Adrenal gland (tissue), 19 donors: ENCODE data around the gene OSBPL6. TPM values are rescaled to one million over a fixed set of nuclear protein-coding genes. Genes with fewer than 3 reads are reported as not detected.
"Not testable (repeated sequence)": the region's sequence is repeated elsewhere in the genome, so short reads cannot be mapped to it uniquely, and the experiment has no call there.

Experiments
- DNase-seq, 7 donors: peaks; one replicate each; pipeline ENCODE4 v3.0.0-alpha.2; 2019 to 2020
- H3K27ac ChIP-seq, 5 donors: fragments of 200-600 bp; sonication (generic) in 4 of 5; 1 replicate in 3 of 5; 2 replicates in 2 of 5; pipeline versions ENCODE4 v1.5.1 to v1.8.0; 2016 to 2020; ENCODE audit warnings: mild to moderate bottlenecking in 1 of 5
- H3K27me3 ChIP-seq: fragments of 200-600 bp; 2 replicates; pipeline ENCODE4 v1.8.0; 2021
- H3K36me3 ChIP-seq, 2 donors: fragments of 200-600 bp; replicated peaks in 1 of 2; 1 replicate in 1 of 2; 2 replicates in 1 of 2; pipeline versions ENCODE4 v1.5.1 to v1.8.0; 2018 to 2022
- H3K4me1 ChIP-seq, 2 donors: fragments of 200-600 bp; replicated peaks in 1 of 2; 1 replicate in 1 of 2; 2 replicates in 1 of 2; pipeline versions ENCODE4 v1.5.1 to v1.8.0; 2018 to 2021
- H3K4me3 ChIP-seq, 4 donors: fragments of 200-600 bp; sonication (generic) in 3 of 4; one replicate each; pipeline ENCODE4 v1.5.1; 2016 to 2018
- H3K9me3 ChIP-seq, 3 donors: fragments of 200-600 bp; sonication (generic) in 1 of 3; replicated peaks in 1 of 3; 1 replicate in 2 of 3; 2 replicates in 1 of 3; pipeline versions ENCODE4 v1.5.1 to v1.8.0; 2016 to 2021
- POLR2A ChIP-seq, 2 donors: fragments of 450-650 bp; IDR thresholded peaks; one replicate each; pipeline ENCODE4 v1.6.1; 2017; ENCODE audit warnings: antibody characterized with exemption in 2 of 2, mild to moderate bottlenecking in 2 of 2, moderate library complexity in 1 of 2
- WGBS, 4 donors: extraction: QIAGEN DNeasy Blood & Tissue Kit in 2 of 4; methylation state at CpG; one replicate each; pipeline versions ENCODE4 v1.1.5 to v1.1.7; 2013 to 2017; 5-methylcytosine and 5-hydroxymethylcytosine counted together
- intact Hi-C, 2 donors: fragments of 100-400 bp; cut with DNase I; formaldehyde crosslinking; loops; one replicate each; pipeline versions ENCODE4 v1.14.1 to v1.15.0; 2022 to 2023
- long read RNA-seq, 10 donors: library from polyadenylated mRNA in 3 of 10; unstranded in 2 of 10; stranded (forward) in 1 of 10; transcript quantifications; one replicate each; pipeline ENCODE4 v2.0.0 and lab custom pipeline, GENCODE V29; 2021 to 2026
- polyA plus RNA-seq, 3 donors: library from polyadenylated mRNA; stranded (reverse); fragments of 200-250 nt in 2 of 3; fragments of 350-450 nt in 1 of 3; fragmentation: Illumina TruSeq in 1 of 3; extraction: RNeasy Lipid Tissue Mini Kit (QIAGEN cat#74804) in 1 of 3; gene quantifications; one replicate each; pipeline ENCODE4 v1.2.3, GENCODE V29; 2013 to 2014
- total RNA-seq, 9 donors: library from RNA; depleted of rRNA in 4 of 9; stranded (reverse); fragments of >200 nt in 4 of 9; fragments of 120-200 nt in 1 of 9; fragmentation: NEBNext Ultra II Directional in 1 of 9; extraction: Animal tissue kit (Norgen Biotek cat#: 25700) in 1 of 9; gene quantifications; one replicate each; pipeline versions ENCODE4 v1.1.0 to v1.2.4, GENCODE V29; 2013 to 2023
- TF ChIP-seq, protein P1 (sequence below), 6 experiments: fragments of 450-650 bp in 4 of 6; fragments of 200-600 bp in 2 of 6; sonication (generic) in 1 of 6; IDR thresholded peaks; 1 replicate in 5 of 6; 2 replicates in 1 of 6; pipeline versions ENCODE4 v1.5.1 to v1.8.0; 2016 to 2021; ENCODE audit warnings: antibody characterized with exemption in 6 of 6, mild to moderate bottlenecking in 2 of 6, moderate library complexity in 1 of 6
- donor health status: healthy with polysubstance abuse.
- donor health status: Bipolar disorder and iron deficiency.
- donor health status: DM: yes; HTN: yes; CAD: no.
- donor health status: DM: no; HTN: no; CAD: no.
- donor health status: DM: no; HTN: no; CAD: no.
- donor health status: DM: yes; HTN: yes; CAD: no.

Gene OSBPL6
- total RNA-seq = 10 to 100 TPM in 1 of 9 donors, 1 to 10 TPM in 2, under 1 TPM in 5, not detected in 1; 0.16 to 12.0 (median 0.53) TPM
- polyA plus RNA-seq = 1 to 10 TPM in 2 of 3 donors, under 1 TPM in 1; 0.98 to 5.1 (median 1.2) TPM
- long read RNA-seq, donor 1 = 0 reads
- long read RNA-seq, donor 2 = 0 reads
- long read RNA-seq, donor 3 = 0 reads
- long read RNA-seq, donor 4, full-length matches to known transcripts = 1 of 1 reads
- long read RNA-seq, donor 4, partial matches to known transcripts = 0 of 1 reads
- long read RNA-seq, donor 4, other reads (novel, unspliced or antisense) = 0 of 1 reads
- long read RNA-seq, donor 5, partial matches to known transcripts = 0 of 1 reads
- long read RNA-seq, donor 5, other reads (novel, unspliced or antisense) = 1 of 1 reads
- long read RNA-seq, donor 6, partial matches to known transcripts = 0 of 1 reads
- long read RNA-seq, donor 6, other reads (novel, unspliced or antisense) = 1 of 1 reads
- long read RNA-seq, donor 7 = 0 reads
- long read RNA-seq, donor 8, partial matches to known transcripts = 0 of 1 reads
- long read RNA-seq, donor 8, other reads (novel, unspliced or antisense) = 0 of 1 reads
- long read RNA-seq, donor 9 = 0 reads
- long read RNA-seq, donor 10 = 0 reads

DNA sequence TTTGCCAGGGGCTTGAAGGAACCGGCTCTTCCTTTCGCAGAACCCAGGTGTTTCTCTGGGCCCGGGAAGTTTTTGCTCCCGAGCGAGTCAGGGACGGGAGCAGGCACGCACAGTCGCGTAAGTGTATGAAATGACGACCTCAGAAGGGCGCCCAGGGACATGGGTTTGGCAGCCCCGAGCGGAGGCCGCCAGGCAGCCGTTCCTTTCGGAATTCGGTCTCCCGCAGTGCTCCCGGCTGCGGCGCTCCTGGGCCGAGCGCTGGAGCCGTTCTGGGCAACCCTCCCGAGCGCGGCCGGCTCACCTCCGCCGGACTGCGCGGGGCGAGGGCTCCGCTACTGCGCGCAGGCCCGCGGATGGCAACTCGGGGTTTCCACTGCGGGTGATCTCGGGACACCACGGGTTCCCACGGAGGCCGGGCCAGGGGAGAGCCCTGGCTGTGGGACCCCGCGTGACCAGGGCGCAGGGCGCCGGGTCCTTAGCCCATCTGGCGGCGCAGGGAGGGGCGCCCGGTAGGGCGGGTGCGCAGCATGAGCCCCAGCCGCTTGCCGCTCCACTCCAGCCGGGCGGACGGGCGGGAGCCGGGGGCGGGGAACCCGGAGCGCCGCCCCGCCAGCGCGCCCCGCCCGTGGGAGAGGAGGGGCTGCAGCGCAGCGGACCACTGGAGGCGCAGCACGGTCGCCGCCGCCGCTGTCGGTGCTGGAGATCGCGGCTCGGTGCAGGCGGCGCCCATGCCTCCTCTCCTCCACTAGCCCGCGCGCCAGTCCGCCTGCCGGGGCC, at the start of gene OSBPL6:
Gene OSBPL6, plus strand, starts transcription at position 690 of the 777 bp plus-strand sequence. CDS start 111,673 bp downstream, outside the sequence.
- H3K9me3 ChIP-seq = no peaks in the 10 kb centered on the region
- H3K27ac ChIP-seq = peak within 1 kb of the TSS in 4 of 5 donors; percentile 51 to 79 (median 65)
- H3K4me1 ChIP-seq = peaks cover 13 to 16% of the 10 kb centered on the region in 2 donors
- H3K36me3 ChIP-seq = no peaks in the 10 kb centered on the region
- peaks cover 12% of the 10 kb centered on the region for H3K27me3 ChIP-seq
- intact Hi-C loops = no loop called here
- TF ChIP-seq POLR2A (IDR thresholded peaks at IDR 0.05) = peak; percentile 12 to 44
- TF ChIP-seq, protein P1, sequence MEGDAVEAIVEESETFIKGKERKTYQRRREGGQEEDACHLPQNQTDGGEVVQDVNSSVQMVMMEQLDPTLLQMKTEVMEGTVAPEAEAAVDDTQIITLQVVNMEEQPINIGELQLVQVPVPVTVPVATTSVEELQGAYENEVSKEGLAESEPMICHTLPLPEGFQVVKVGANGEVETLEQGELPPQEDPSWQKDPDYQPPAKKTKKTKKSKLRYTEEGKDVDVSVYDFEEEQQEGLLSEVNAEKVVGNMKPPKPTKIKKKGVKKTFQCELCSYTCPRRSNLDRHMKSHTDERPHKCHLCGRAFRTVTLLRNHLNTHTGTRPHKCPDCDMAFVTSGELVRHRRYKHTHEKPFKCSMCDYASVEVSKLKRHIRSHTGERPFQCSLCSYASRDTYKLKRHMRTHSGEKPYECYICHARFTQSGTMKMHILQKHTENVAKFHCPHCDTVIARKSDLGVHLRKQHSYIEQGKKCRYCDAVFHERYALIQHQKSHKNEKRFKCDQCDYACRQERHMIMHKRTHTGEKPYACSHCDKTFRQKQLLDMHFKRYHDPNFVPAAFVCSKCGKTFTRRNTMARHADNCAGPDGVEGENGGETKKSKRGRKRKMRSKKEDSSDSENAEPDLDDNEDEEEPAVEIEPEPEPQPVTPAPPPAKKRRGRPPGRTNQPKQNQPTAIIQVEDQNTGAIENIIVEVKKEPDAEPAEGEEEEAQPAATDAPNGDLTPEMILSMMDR (IDR thresholded peaks at IDR 0.05) = peak in 3 of 6 experiments; percentile 28 to 38 (median 32)
- WGBS, 4 donors = 0 to 1% (median 0%) methylated on average over 2 to 90 of the region's 90 CpGs
- H3K4me3 ChIP-seq = peak within 1 kb of the TSS; percentile 46 to 74 (median 60)
- DNase-seq = peak; percentile 56 to 82 (median 73)

DNA sequence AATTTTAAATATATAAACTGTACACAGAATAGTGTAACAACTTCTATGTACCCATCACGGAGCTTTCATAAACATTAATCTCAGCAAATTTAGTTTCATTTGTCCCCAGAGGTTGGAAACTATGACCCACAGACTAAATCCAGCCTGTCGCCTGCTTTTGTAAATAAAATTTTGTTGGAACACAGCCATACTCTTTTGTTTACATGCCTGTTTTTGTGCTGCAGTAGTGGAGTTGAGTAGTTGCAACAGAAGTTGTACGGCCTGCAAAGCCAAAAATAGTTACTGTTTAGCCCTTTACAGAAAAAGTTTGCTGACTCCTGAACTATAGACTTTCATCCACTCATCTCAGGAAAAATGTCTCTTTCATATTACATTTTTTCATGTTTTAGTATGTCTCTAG, 42.3 kb upstream of the OSBPL6 start:
- DNase-seq = no peak
- Histone ChIP-seq H3K4me1 (no peaks in the 10 kb centered on the region), H3K27me3 (no peaks in the 10 kb centered on the region), H3K9me3 (no peaks in the 10 kb centered on the region), H3K4me3 (no peak overlapping the region), H3K36me3 (no peaks in the 10 kb centered on the region), H3K27ac (no peak overlapping the region)
- TF ChIP-seq POLR2A (IDR thresholded peaks at IDR 0.05) = no peak
- TF ChIP-seq, protein P1 (IDR thresholded peaks at IDR 0.05) = no peak
- WGBS, 4 donors = 29 to 48% (median 41%) methylated on average over 3 of the region's 3 CpGs
- intact Hi-C loops = no loop called here

- no peak for TF ChIP-seq POLR2A (IDR thresholded peaks at IDR 0.05)
- TF ChIP-seq, protein P1 (IDR thresholded peaks at IDR 0.05) = no peak
- H3K27me3 ChIP-seq = no peaks in the 10 kb centered on the region
- no peaks in the 10 kb centered on the region for H3K36me3 ChIP-seq
- intact Hi-C loops = no loop called here
- no peaks in the 10 kb centered on the region for H3K4me1 ChIP-seq
- WGBS, 4 donors = 82 to 89% (median 85%) methylated on average over 4 of the region's 4 CpGs
- no peak for DNase-seq
- no peaks in the 10 kb centered on the region for H3K9me3 ChIP-seq
- no peak overlapping the region for H3K27ac ChIP-seq
- H3K4me3 ChIP-seq = no peak overlapping the region
Measured at GRCh38 chr2:178152542-178152941, 41.8 kb upstream of the OSBPL6 start.

- intact Hi-C loops = no loop called here
- Histone ChIP-seq H3K36me3 (no peaks in the 10 kb centered on the region), H3K27ac (no peak overlapping the region), H3K9me3 (no peaks in the 10 kb centered on the region), H3K27me3 (no peaks in the 10 kb centered on the region), H3K4me1 (no peaks in the 10 kb centered on the region), H3K4me3 (no peak overlapping the region)
- WGBS, 4 donors = 0 to 68% (median 14%) methylated on average over 1 of the region's 1 CpG
- TF ChIP-seq POLR2A (IDR thresholded peaks at IDR 0.05) = no peak
- TF ChIP-seq, protein P1 (IDR thresholded peaks at IDR 0.05) = no peak
- DNase-seq = no peak
Measured at GRCh38 chr2:178152977-178153376, 41.3 kb upstream of the OSBPL6 start.

GRCh38 chr2:178153878-178154277, 40.4 kb upstream of the OSBPL6 start:
- H3K27ac ChIP-seq, DNase-seq, intact Hi-C loops, H3K27me3 ChIP-seq, H3K4me1 ChIP-seq, H3K36me3 ChIP-seq, H3K9me3 ChIP-seq, H3K4me3 ChIP-seq: not testable (repeated sequence)
- 50 to 76% (median 67%) methylated on average over 1 of the region's 1 CpG for WGBS, 4 donors
